K562 (cell line): ENCODE results near the gene HTR5A. TPM values are rescaled to one million over a fixed set of nuclear protein-coding genes. Genes with fewer than 3 reads are reported as not detected.

Experiments
- ATAC-seq: fragments of 200-7000 bp; cut with Tn5 transposase; 3 replicates; pipeline ENCODE4 v1.9.1; 2020; ENCODE audit warnings: moderate library complexity
- BruUV-seq: library from RNA; stranded (reverse); fragments of 400-500 nt; replicated peaks from 2 replicates; lab custom pipeline; 2021; lab: Mats Ljungman, UMichigan
- CTCF ChIA-PET: fragments of 300-600 bp; formaldehyde crosslinking; extraction: SDS; loops from one replicate; lab custom pipeline; 2021; ENCODE audit warnings: low intra/inter-chr PET ratio; lab: Yijun Ruan, JAX
- POLR2A ChIA-PET: fragments of 300-600, 350-650 bp; sonication (Branson Sonifier 250); formaldehyde crosslinking; extraction: SDS; loops from one replicate; lab custom pipeline; 2021; ENCODE audit warnings: antibody characterized with exemption, inconsistent platforms; lab: Yijun Ruan, JAX
- DNase-seq, 4 experiments: peaks; one replicate each; pipeline versions ENCODE4 v3.0.0 to v3.0.0-alpha.2; 2011 to 2018; ENCODE audit warnings: low spot score in 3 of 4, mixed read lengths in 3 of 4; ENCODE audit errors: extremely low read depth in 1 of 4
- FAIRE-seq: peaks from 2 replicates; lab custom pipeline; 2011; peaks lifted over from hg19 to GRCh38; lab: Jason Lieb, UNC
- H2AFZ ChIP-seq: 2 replicates; pipeline ENCODE4 v1.6.0; 2011; ENCODE audit warnings: low read depth, low read length, control low read depth, inconsistent platforms
- H3K27ac ChIP-seq: fragments of 200-600 bp; 3 replicates; pipeline ENCODE4 v1.8.0; 2011; ENCODE audit warnings: low read depth, mild to moderate bottlenecking, control low read depth, inconsistent platforms, low read length, moderate library complexity, mixed read lengths; ENCODE audit errors: extremely low read depth
- H3K27me3 ChIP-seq, 2 experiments: fragments of 300-600 bp in 1 of 2; 2 replicates in 1 of 2; 3 replicates in 1 of 2; pipeline versions ENCODE4 v1.6.0 to v1.8.0; 2011; ENCODE audit warnings: inconsistent platforms in 2 of 2, low read length in 2 of 2, mild to moderate bottlenecking in 1 of 2, mixed read lengths in 1 of 2, moderate library complexity in 1 of 2; ENCODE audit not compliant: control insufficient read depth in 2 of 2, insufficient read depth in 2 of 2
- H3K36me3 ChIP-seq: fragments of 300-600 bp; 3 replicates; pipeline ENCODE4 v1.8.0; 2011; ENCODE audit warnings: mild to moderate bottlenecking, low read length, inconsistent platforms; ENCODE audit not compliant: control insufficient read depth, insufficient read depth
- H3K4me1 ChIP-seq, 2 experiments: fragments of 200-600 bp in 1 of 2; replicated peaks in 1 of 2; 2 replicates in 1 of 2; 3 replicates in 1 of 2; pipeline versions ENCODE4 v1.5.1 to v1.8.0; 2011; ENCODE audit warnings: inconsistent platforms in 2 of 2, low read length in 2 of 2, mild to moderate bottlenecking in 1 of 2, mixed read lengths in 1 of 2, moderate library complexity in 1 of 2; ENCODE audit not compliant: control insufficient read depth in 2 of 2, insufficient read depth in 2 of 2
- H3K4me2 ChIP-seq: 2 replicates; pipeline ENCODE4 v1.6.1; 2011; ENCODE audit warnings: low read length, control low read depth, inconsistent platforms, mixed read lengths; ENCODE audit not compliant: insufficient read depth
- H3K4me3 ChIP-seq: fragments of 200-600 bp; sonication (generic), shearing (Covaris generic); 2 replicates; pipeline ENCODE4 v1.5.1; 2016; ENCODE audit warnings: control low read depth, inconsistent platforms
- H3K79me2 ChIP-seq: fragments of 200-600 bp; 3 replicates; pipeline ENCODE4 v1.8.0; 2011; ENCODE audit warnings: low read length, inconsistent platforms; ENCODE audit not compliant: control insufficient read depth, insufficient read depth
- H3K9ac ChIP-seq, 2 experiments: 2 replicates each; pipeline versions ENCODE4 v1.6.0 to v1.6.1; 2011; ENCODE audit warnings: low read depth in 2 of 2, low read length in 2 of 2, control low read depth in 1 of 2, inconsistent platforms in 1 of 2, mild to moderate bottlenecking in 1 of 2, mixed read lengths in 1 of 2; ENCODE audit not compliant: insufficient read depth in 1 of 2
- H3K9me1 ChIP-seq: one replicate; pipeline ENCODE4 v1.6.0; 2011; ENCODE audit warnings: inconsistent platforms, mild to moderate bottlenecking, low read length, moderate library complexity; ENCODE audit not compliant: control insufficient read depth, insufficient read depth
- H3K9me3 ChIP-seq: replicated peaks from 2 replicates; pipeline ENCODE4 v1.5.1; 2011; ENCODE audit warnings: low read depth, low read length, inconsistent platforms; ENCODE audit not compliant: control insufficient read depth, insufficient read depth
- H4K20me1 ChIP-seq: replicated peaks from 2 replicates; pipeline ENCODE4 v1.6.1; 2011; ENCODE audit warnings: low read length, inconsistent platforms, mixed read lengths; ENCODE audit not compliant: control insufficient read depth, insufficient read depth
- L3MBTL2 ChIP-seq: fragments of 450-650 bp; IDR thresholded peaks from 2 replicates; pipeline ENCODE4 v1.6.1; 2016; ENCODE audit warnings: mild to moderate bottlenecking, moderate library complexity
- NCOA1 ChIP-seq: fragments of 450-650 bp; IDR thresholded peaks from 2 replicates; pipeline ENCODE4 v1.6.1; 2016; ENCODE audit warnings: low read depth
- NFATC3 ChIP-seq: fragments of 450-650 bp; IDR thresholded peaks from 2 replicates; pipeline ENCODE4 v1.6.1; 2017; ENCODE audit warnings: mild to moderate bottlenecking
- PHB2 ChIP-seq: fragments of 450-650 bp; IDR thresholded peaks from 2 replicates; pipeline ENCODE4 v1.6.1; 2017; ENCODE audit warnings: low read depth
- ZNF551 ChIP-seq: fragments of 250-450 bp; sonication (Bioruptor Pico); IDR thresholded peaks from 2 replicates; pipeline ENCODE4 v1.5.0; 2021; ENCODE audit warnings: mild to moderate bottlenecking, moderate library complexity
- WGBS: fragments of 100-300 bp; shearing (Covaris generic); methylation state at CpG from one replicate; pipeline ENCODE4 v1.1.6; 2016; ENCODE audit warnings: low coverage, mixed read lengths; ENCODE audit not compliant: insufficient coverage; ENCODE audit errors: missing lambda C conversion rate; 5-methylcytosine and 5-hydroxymethylcytosine counted together
- in situ Hi-C: fragments of 300-500 bp; cut with MboI; formaldehyde crosslinking; loops from 4 replicates; pipeline ENCODE4 v1.15.0; 2018; ENCODE audit warnings: inconsistent platforms, mixed read lengths
- intact Hi-C: fragments of 100-400 bp; cut with micrococcal nuclease; formaldehyde crosslinking; loops from 2 replicates; pipeline ENCODE4 v1.14.2; 2022
- polyA plus RNA-seq, 8 experiments: library from polyadenylated mRNA; depleted of rRNA in 4 of 8; stranded (reverse) in 5 of 8; unstranded in 3 of 8; fragments of >200 nt; fragmentation: Nextera tagmentation in 2 of 8; fragmentation: Illumina TruSeq in 1 of 8; extraction: Ambion mirVana in 2 of 8; extraction: Trizol in 1 of 8; gene quantifications; 2 replicates each; pipeline versions ENCODE4 v1.2.1 to v1.2.3, GENCODE V29; 2011 to 2014; ENCODE audit warnings: inconsistent platforms in 1 of 8, missing spikeins in 1 of 8
- total RNA-seq, 7 experiments: library from RNA; depleted of rRNA in 6 of 7; stranded (reverse); fragments of >200 nt in 6 of 7; fragmentation: Illumina TruSeq in 2 of 7; extraction: Trizol in 2 of 7; gene quantifications; 2 replicates each; pipeline versions ENCODE4 v1.2.1 to v1.2.3, GENCODE V29; 2011 to 2021; ENCODE audit warnings: low replicate concordance in 1 of 7
- TF ChIP-seq, protein P1 (sequence below): fragments of 150-350 bp; conservative IDR thresholded peaks from 2 replicates; pipeline ENCODE4 v1.6.1; 2014; ENCODE audit warnings: low read length
- TF ChIP-seq, protein P2 (sequence below), 3 experiments: fragments of 200-800 bp in 1 of 3; fragments of 250-450 bp in 1 of 3; fragments of 450-650 bp in 1 of 3; sonication (Bioruptor Pico) in 1 of 3; sonication (Bioruptor generic) in 1 of 3; formaldehyde crosslinking in 1 of 3; IDR thresholded peaks; 2 replicates each; pipeline versions ENCODE4 v1.6.1 to v1.8.0; 2016 to 2022; ENCODE audit warnings: mild to moderate bottlenecking in 2 of 3, missing genetic modification characterization in 2 of 3, missing compliant biosample characterization in 1 of 3, moderate library complexity in 1 of 3
- TF ChIP-seq, protein P3 (sequence below): fragments of 450-650 bp; conservative IDR thresholded peaks from 2 replicates; pipeline ENCODE4 v1.6.1; 2016; ENCODE audit warnings: missing genetic modification characterization, low read depth, mild to moderate bottlenecking, control low read depth, missing compliant biosample characterization
- TF ChIP-seq, protein P4 (sequence below): sonication (generic); formaldehyde crosslinking; IDR thresholded peaks from 2 replicates; pipeline ENCODE4 v1.8.0; 2023; ENCODE audit warnings: mild to moderate bottlenecking, missing genetic modification reagents

Gene HTR5A
- total and polyA plus RNA-seq, 9 of the 15 experiments (the other 6 are each of a cell fraction or from before 2014, with no cell fraction given), result 0.06 TPM; not detected in 8

DNA sequence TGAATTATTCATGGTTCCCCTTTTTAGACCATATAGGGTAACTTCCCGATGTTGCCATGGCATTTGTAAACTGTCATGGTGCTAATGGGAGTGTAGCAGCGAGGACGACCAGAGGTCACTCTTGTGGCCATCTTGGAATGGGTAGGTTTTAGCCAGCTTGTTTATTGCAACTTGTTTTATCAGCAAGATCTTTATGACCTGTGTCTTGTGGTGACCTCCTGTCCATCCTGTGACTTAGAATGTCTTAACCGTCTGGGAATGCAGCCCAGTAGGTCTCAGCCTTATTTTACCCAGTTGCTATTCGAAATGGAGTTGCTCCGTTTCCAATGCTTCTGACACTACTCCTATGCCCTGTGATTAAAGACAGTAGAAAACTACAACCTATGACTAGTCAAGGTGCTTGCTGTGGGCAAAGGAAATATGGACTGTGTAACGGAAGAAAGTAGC, 48.4 kb upstream of the HTR5A start (continued):
- TF ChIP-seq, protein P1, sequence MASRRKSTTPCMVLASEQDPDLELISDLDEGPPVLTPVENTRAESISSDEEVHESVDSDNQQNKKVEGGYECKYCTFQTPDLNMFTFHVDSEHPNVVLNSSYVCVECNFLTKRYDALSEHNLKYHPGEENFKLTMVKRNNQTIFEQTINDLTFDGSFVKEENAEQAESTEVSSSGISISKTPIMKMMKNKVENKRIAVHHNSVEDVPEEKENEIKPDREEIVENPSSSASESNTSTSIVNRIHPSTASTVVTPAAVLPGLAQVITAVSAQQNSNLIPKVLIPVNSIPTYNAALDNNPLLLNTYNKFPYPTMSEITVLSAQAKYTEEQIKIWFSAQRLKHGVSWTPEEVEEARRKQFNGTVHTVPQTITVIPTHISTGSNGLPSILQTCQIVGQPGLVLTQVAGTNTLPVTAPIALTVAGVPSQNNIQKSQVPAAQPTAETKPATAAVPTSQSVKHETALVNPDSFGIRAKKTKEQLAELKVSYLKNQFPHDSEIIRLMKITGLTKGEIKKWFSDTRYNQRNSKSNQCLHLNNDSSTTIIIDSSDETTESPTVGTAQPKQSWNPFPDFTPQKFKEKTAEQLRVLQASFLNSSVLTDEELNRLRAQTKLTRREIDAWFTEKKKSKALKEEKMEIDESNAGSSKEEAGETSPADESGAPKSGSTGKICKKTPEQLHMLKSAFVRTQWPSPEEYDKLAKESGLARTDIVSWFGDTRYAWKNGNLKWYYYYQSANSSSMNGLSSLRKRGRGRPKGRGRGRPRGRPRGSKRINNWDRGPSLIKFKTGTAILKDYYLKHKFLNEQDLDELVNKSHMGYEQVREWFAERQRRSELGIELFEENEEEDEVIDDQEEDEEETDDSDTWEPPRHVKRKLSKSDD, result no peak
- no peak for TF ChIP-seq ZNF551 (CRISPR knock-in tag)
- TF ChIP-seq, protein P2, sequence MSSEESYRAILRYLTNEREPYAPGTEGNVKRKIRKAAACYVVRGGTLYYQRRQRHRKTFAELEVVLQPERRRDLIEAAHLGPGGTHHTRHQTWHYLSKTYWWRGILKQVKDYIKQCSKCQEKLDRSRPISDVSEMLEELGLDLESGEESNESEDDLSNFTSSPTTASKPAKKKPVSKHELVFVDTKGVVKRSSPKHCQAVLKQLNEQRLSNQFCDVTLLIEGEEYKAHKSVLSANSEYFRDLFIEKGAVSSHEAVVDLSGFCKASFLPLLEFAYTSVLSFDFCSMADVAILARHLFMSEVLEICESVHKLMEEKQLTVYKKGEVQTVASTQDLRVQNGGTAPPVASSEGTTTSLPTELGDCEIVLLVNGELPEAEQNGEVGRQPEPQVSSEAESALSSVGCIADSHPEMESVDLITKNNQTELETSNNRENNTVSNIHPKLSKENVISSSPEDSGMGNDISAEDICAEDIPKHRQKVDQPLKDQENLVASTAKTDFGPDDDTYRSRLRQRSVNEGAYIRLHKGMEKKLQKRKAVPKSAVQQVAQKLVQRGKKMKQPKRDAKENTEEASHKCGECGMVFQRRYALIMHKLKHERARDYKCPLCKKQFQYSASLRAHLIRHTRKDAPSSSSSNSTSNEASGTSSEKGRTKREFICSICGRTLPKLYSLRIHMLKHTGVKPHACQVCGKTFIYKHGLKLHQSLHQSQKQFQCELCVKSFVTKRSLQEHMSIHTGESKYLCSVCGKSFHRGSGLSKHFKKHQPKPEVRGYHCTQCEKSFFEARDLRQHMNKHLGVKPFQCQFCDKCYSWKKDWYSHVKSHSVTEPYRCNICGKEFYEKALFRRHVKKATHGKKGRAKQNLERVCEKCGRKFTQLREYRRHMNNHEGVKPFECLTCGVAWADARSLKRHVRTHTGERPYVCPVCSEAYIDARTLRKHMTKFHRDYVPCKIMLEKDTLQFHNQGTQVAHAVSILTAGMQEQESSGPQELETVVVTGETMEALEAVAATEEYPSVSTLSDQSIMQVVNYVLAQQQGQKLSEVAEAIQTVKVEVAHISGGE (CRISPR knock-in tag; IDR thresholded peaks at IDR 0.05), result peak in 1 of 3 experiments; percentile 70; a peak in 2 of 6 replicates

DNA sequence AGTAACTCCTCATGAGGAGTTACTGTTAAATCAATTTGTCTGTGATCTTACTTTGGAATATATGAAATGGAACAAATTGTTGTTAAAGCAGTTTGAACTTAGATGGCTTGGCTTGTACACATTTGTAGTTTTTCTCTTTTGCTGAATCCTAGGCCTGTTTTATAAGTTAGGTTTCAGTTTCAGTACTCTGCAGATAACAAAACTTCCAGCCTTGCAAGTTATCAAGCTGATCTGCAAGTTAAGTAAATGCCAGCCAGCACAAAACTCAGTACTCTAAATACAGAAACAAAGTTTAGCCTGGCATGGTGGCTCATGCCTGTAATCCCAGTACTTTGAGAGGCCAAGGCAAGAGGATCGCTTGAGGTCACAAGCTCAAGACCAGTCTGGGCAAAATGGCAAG, 42.2 kb upstream of the HTR5A start:
- no peaks in the 10 kb centered on the region for H3K9me3 ChIP-seq
- TF ChIP-seq NFATC3, result no peak
- TF ChIP-seq NCOA1, result no peak
- TF ChIP-seq, protein P3, sequence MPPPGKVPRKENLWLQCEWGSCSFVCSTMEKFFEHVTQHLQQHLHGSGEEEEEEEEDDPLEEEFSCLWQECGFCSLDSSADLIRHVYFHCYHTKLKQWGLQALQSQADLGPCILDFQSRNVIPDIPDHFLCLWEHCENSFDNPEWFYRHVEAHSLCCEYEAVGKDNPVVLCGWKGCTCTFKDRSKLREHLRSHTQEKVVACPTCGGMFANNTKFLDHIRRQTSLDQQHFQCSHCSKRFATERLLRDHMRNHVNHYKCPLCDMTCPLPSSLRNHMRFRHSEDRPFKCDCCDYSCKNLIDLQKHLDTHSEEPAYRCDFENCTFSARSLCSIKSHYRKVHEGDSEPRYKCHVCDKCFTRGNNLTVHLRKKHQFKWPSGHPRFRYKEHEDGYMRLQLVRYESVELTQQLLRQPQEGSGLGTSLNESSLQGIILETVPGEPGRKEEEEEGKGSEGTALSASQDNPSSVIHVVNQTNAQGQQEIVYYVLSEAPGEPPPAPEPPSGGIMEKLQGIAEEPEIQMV (tag), result no peak
- TF ChIP-seq, protein P4, sequence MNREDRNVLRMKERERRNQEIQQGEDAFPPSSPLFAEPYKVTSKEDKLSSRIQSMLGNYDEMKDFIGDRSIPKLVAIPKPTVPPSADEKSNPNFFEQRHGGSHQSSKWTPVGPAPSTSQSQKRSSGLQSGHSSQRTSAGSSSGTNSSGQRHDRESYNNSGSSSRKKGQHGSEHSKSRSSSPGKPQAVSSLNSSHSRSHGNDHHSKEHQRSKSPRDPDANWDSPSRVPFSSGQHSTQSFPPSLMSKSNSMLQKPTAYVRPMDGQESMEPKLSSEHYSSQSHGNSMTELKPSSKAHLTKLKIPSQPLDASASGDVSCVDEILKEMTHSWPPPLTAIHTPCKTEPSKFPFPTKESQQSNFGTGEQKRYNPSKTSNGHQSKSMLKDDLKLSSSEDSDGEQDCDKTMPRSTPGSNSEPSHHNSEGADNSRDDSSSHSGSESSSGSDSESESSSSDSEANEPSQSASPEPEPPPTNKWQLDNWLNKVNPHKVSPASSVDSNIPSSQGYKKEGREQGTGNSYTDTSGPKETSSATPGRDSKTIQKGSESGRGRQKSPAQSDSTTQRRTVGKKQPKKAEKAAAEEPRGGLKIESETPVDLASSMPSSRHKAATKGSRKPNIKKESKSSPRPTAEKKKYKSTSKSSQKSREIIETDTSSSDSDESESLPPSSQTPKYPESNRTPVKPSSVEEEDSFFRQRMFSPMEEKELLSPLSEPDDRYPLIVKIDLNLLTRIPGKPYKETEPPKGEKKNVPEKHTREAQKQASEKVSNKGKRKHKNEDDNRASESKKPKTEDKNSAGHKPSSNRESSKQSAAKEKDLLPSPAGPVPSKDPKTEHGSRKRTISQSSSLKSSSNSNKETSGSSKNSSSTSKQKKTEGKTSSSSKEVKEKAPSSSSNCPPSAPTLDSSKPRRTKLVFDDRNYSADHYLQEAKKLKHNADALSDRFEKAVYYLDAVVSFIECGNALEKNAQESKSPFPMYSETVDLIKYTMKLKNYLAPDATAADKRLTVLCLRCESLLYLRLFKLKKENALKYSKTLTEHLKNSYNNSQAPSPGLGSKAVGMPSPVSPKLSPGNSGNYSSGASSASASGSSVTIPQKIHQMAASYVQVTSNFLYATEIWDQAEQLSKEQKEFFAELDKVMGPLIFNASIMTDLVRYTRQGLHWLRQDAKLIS, result no peak
- TF ChIP-seq L3MBTL2, result no peak
- no peak for TF ChIP-seq PHB2

More for the DNA sequence above, 42.2 kb upstream of the HTR5A start:
- no TSS peak for BruUV-seq
- H3K4me3 ChIP-seq, result no peak overlapping the region
- no peaks in the 10 kb centered on the region for H3K4me1 ChIP-seq
- FAIRE-seq, result no peak
- H3K9me1 ChIP-seq, result no peaks in the 10 kb centered on the region
- H3K4me2 ChIP-seq, result no peak overlapping the region
- no peaks in the 10 kb centered on the region for H4K20me1 ChIP-seq
- H3K27ac ChIP-seq, result no peak overlapping the region
- in situ Hi-C loops (no loop called here), intact Hi-C loops (no loop called here)
- DNase-seq, result no peak
- 0% methylated on average over 1 of the region's 1 CpG for WGBS
- H2AFZ ChIP-seq, result no peak overlapping the region
- ChIA-PET POLR2A (no interaction called here), CTCF (no interaction called here)
- no peak overlapping the region for H3K9ac ChIP-seq
- peaks cover 19 to 26% of the 10 kb centered on the region in 2 experiments; a peak in 4 of 5 replicates for H3K27me3 ChIP-seq
- no peaks in the 10 kb centered on the region for H3K36me3 ChIP-seq
- ATAC-seq, result no peak
- no peaks in the 10 kb centered on the region for H3K79me2 ChIP-seq
